Vagina (tissue), 2 donors: Measurements from ENCODE around the gene PPT2. TPM values are rescaled to one million over a fixed set of nuclear protein-coding genes. Genes with fewer than 3 reads are reported as not detected.
"Not testable (repeated sequence)": the region's sequence is repeated elsewhere in the genome, so short reads cannot be mapped to it uniquely, and the experiment has no call there.

Experiments used
- DNase-seq, 2 donors: peaks; one replicate each; pipeline ENCODE4 v3.0.0-alpha.2; 2017; ENCODE audit errors: extremely low spot score in 2 of 2
- H3K27ac ChIP-seq: fragments of 200-600 bp; sonication (generic); one replicate; pipeline ENCODE4 v1.5.1; 2019
- H3K27me3 ChIP-seq: fragments of 200-600 bp; sonication (generic); one replicate; pipeline ENCODE4 v1.5.1; 2019
- H3K36me3 ChIP-seq, 2 donors: fragments of 200-600 bp; sonication (generic); one replicate each; pipeline ENCODE4 v1.5.1; 2017 to 2019
- H3K4me1 ChIP-seq: fragments of 200-600 bp; sonication (generic); one replicate; pipeline ENCODE4 v1.5.1; 2019
- H3K4me3 ChIP-seq, 2 donors: fragments of 200-600 bp; sonication (generic); 1 replicate in 1 of 2; 2 replicates in 1 of 2; pipeline ENCODE4 v1.5.1; 2016 to 2019
- H3K9me3 ChIP-seq: fragments of 200-600 bp; sonication (generic); one replicate; pipeline ENCODE4 v1.5.1; 2019
- POLR2A ChIP-seq, 2 donors: fragments of 450-650 bp; IDR thresholded peaks; one replicate each; pipeline ENCODE4 v1.6.1; 2017; ENCODE audit warnings: antibody characterized with exemption in 2 of 2, mild to moderate bottlenecking in 2 of 2, moderate library complexity in 2 of 2
- POLR2AphosphoS5 ChIP-seq, 2 donors: sonication (generic); formaldehyde crosslinking; IDR thresholded peaks; one replicate each; pipeline ENCODE4 v1.9.0; 2017; ENCODE audit warnings: antibody characterized with exemption in 2 of 2, mild to moderate bottlenecking in 2 of 2, low read depth in 1 of 2; ENCODE audit not compliant: insufficient read depth in 1 of 2
- intact Hi-C: fragments of 100-400 bp; cut with DNase I; formaldehyde crosslinking; loops from one replicate; pipeline ENCODE4 v1.15.1; 2023
- total RNA-seq: library from RNA; depleted of rRNA; stranded (reverse); fragments of >200 nt; gene quantifications from one replicate; pipeline ENCODE4 v1.2.3, GENCODE V29; 2016
- TF ChIP-seq, protein P1 (sequence below), 3 experiments: fragments of 450-650 bp in 2 of 3; fragments of 200-600 bp in 1 of 3; sonication (generic) in 1 of 3; IDR thresholded peaks; one replicate each; pipeline ENCODE4 v1.5.1; 2017 to 2019; ENCODE audit warnings: antibody characterized with exemption in 3 of 3, mild to moderate bottlenecking in 2 of 3, moderate library complexity in 2 of 3

The PPT2 gene
- total RNA-seq, 1 donor from 2014 or later, result 31.9 TPM

DNA sequence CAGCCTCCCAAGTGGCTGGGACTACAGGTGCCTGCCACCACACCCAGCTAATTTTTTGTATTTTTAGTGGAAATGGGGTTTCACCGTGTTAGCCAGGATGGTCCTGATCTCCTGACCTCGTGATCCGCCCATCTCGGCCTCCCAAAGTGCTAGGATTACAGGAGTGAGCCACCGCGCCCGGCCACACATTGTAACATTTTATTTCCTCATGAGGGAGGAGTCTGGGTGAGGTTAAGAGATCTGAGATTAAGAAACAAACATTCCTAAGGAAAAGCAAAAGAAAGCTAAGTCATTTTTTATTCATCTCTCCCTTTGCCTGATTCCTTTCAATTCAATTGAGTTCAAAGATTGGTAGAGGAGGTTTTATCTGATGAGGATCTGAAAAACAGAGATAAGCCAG, 9.7 kb upstream of the PPT2 start:
- H3K4me3 ChIP-seq, H3K27ac ChIP-seq, H3K36me3 ChIP-seq, H3K9me3 ChIP-seq, DNase-seq, H3K4me1 ChIP-seq, H3K27me3 ChIP-seq, intact Hi-C loops: not testable (repeated sequence)
- peak in 1 of 2 donors; percentile 24 for TF ChIP-seq POLR2AphosphoS5 (IDR thresholded peaks at IDR 0.05; ENCODE audit: insufficient read depth in 1 of 2, low read depth in 1 of 2)

DNA sequence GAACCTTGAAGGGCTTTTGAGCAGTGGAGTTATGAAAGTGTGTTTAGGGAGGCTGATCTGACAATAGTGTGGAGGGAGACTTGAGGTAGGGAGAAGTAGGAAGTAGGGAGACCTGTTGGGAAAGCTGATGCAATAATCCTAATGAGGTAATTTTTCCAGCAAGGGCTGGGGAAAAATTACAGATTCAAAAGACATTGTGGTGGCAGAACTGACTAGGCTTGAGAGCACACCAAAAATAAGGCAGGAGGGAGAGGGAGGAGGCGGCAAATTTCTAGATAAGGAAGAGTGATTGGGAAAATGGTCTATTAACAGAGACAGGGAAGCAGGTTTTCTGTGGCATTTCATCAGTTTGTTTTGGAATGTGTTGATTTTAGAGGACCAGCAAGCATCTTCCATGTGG, 7.7 kb upstream of the PPT2 start:
- peaks cover 13% of the 10 kb centered on the region for H3K4me1 ChIP-seq

DNA sequence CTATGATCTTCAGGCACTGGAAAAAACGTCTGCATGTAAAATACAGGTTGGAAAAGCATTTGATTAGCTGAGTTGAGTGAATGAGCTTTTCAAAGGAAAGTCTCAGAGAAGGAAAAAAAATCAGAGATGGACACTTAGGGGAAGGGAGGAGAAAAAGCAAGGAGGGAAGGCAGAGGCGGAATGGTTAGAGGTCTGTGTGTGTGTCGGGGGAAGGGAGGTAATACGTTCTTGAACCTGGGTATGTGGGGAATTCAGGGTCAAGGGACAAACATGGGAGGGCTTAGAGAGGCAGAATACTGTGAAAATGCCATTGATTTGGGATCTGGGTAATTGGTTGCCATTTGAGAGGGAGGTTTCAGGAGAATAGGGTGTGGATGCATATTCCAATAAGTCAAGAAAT, 7.3 kb upstream of the PPT2 start:
- TF ChIP-seq POLR2AphosphoS5 (IDR thresholded peaks at IDR 0.05; ENCODE audit: insufficient read depth in 1 of 2, low read depth in 1 of 2) (no peak), POLR2A (IDR thresholded peaks at IDR 0.05) (no peak)
- TF ChIP-seq, protein P1, sequence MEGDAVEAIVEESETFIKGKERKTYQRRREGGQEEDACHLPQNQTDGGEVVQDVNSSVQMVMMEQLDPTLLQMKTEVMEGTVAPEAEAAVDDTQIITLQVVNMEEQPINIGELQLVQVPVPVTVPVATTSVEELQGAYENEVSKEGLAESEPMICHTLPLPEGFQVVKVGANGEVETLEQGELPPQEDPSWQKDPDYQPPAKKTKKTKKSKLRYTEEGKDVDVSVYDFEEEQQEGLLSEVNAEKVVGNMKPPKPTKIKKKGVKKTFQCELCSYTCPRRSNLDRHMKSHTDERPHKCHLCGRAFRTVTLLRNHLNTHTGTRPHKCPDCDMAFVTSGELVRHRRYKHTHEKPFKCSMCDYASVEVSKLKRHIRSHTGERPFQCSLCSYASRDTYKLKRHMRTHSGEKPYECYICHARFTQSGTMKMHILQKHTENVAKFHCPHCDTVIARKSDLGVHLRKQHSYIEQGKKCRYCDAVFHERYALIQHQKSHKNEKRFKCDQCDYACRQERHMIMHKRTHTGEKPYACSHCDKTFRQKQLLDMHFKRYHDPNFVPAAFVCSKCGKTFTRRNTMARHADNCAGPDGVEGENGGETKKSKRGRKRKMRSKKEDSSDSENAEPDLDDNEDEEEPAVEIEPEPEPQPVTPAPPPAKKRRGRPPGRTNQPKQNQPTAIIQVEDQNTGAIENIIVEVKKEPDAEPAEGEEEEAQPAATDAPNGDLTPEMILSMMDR (IDR thresholded peaks at IDR 0.05), result no peak
- peaks cover 16% of the 10 kb centered on the region for H3K4me1 ChIP-seq
- no peak for DNase-seq
- H3K27ac ChIP-seq, result no peak overlapping the region
- H3K36me3 ChIP-seq, result peaks cover 0 to 6% of the 10 kb centered on the region in 2 donors
- H3K27me3 ChIP-seq, result no peaks in the 10 kb centered on the region
- intact Hi-C loops, result no loop called here
- H3K9me3 ChIP-seq, result no peaks in the 10 kb centered on the region
- no peak overlapping the region for H3K4me3 ChIP-seq

More for the DNA sequence above, 7.7 kb upstream of the PPT2 start:
- no peaks in the 10 kb centered on the region for H3K9me3 ChIP-seq
- intact Hi-C loops, result no loop called here
- peaks cover 0 to 6% of the 10 kb centered on the region in 2 donors for H3K36me3 ChIP-seq
- H3K27me3 ChIP-seq, result no peaks in the 10 kb centered on the region
- no peak overlapping the region for H3K4me3 ChIP-seq
- no peak overlapping the region for H3K27ac ChIP-seq
- DNase-seq, result no peak
- TF ChIP-seq POLR2A (IDR thresholded peaks at IDR 0.05) (no peak), POLR2AphosphoS5 (IDR thresholded peaks at IDR 0.05; ENCODE audit: insufficient read depth in 1 of 2, low read depth in 1 of 2) (no peak)
- TF ChIP-seq, protein P1 (IDR thresholded peaks at IDR 0.05), result no peak

DNA sequence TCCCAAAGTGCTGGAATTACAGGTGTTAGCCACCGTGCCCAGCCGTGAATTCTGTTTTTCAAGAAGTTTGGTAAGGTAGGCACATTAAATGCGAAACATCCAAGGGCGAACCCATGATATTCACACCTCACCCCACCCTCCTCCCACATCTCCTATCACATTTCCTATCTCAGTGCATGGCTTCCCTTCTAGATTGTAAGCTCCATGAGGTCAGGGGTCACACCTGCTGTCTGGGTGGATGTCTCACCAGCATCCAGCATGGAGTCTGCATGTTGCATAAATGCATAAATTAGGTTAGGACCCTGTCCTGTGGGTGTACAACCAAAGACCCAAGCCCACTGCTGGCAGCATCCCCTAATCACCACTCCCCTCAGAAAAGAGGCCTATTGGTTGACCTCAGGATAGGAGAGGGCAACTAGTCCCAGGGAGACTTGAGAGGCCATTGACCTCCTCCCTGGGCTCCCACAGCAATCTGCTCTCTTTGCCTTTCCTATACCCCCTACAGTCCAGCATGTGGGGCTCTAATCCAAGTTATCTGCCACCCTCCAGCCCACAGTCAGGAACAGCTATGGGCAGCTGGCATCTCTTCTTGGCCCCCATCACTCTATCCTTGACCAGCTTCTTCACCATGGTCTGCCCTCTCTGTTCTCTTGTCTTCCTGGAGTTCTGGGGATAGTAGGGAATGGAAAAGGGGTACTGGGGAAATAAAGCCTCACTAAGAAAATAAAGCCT, 6.4 kb upstream of the PPT2 start:
- H3K4me1 ChIP-seq, result peaks cover 22% of the 10 kb centered on the region
- no peak overlapping the region for H3K27ac ChIP-seq
- intact Hi-C loops, result no loop called here
- TF ChIP-seq POLR2A (IDR thresholded peaks at IDR 0.05) (no peak), POLR2AphosphoS5 (IDR thresholded peaks at IDR 0.05; ENCODE audit: insufficient read depth in 1 of 2, low read depth in 1 of 2) (no peak)
- TF ChIP-seq, protein P1 (IDR thresholded peaks at IDR 0.05), result no peak
- H3K4me3 ChIP-seq, result no peak overlapping the region
- H3K9me3 ChIP-seq, result no peaks in the 10 kb centered on the region
- no peak for DNase-seq
- H3K36me3 ChIP-seq, result peaks cover 0 to 6% of the 10 kb centered on the region in 2 donors
- H3K27me3 ChIP-seq, result no peaks in the 10 kb centered on the region

DNA sequence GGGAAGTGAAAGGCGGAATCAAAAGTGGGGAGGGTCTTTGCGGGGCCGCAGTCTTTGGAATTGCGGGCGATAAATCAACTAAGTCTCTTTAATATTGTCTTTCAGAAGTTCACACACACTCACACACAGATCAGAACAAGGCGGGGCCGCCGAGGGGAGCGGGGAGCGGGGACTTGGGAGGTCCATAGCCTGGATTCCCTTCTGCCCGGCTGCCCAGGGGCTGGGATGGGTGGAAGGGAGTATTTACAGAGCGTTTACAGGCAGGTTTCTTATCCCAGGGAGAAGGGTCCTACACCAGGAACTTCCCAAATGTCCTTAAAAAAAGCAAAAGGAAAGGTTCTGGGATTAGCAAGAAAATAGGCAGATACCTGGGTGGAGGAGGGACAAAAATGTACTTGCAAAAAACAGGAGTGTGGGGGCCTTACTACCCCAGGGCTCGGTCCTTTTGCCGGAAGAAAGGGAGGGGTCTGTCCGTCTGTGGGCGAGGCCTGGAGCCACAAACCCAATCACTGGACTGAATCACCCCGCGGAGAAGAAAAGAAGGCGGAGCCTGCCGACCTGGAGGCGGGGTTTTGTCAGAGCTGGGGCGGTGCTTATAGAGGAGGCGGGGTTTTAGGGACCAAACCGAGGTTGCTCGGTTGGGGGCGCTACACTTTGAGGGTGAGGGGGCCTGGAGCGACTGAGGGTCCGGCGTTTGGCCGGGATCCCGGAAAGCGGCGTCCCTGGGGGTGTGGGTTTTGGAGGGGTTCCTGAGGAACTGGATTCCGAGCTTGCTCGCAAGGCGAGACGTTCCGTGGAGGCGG, 5.5 kb upstream of the PPT2 start:
- Histone ChIP-seq H3K36me3 (peaks cover 0 to 6% of the 10 kb centered on the region in 2 donors), H3K27me3 (no peaks in the 10 kb centered on the region), H3K4me1 (peaks cover 31% of the 10 kb centered on the region), H3K27ac (no peak overlapping the region), H3K9me3 (no peaks in the 10 kb centered on the region), H3K4me3 (peak overlapping the region in 1 of 2 donors; percentile 15)
- intact Hi-C loops, result no loop called here
- no peak for TF ChIP-seq POLR2A (IDR thresholded peaks at IDR 0.05)
- TF ChIP-seq, protein P1 (IDR thresholded peaks at IDR 0.05), result no peak
- no peak for TF ChIP-seq POLR2AphosphoS5 (IDR thresholded peaks at IDR 0.05; ENCODE audit: insufficient read depth in 1 of 2, low read depth in 1 of 2)
- no peak for DNase-seq
